Activated T-helper 1 cell treated with anti-CD3 and anti-CD28 coated beads, Interleukin-2, amount 50 U/mL, for 16 hours (primary cell): ENCODE results near the gene VWA5A.
A peak's percentile ranks its signal among the peaks of the same experiment; 100 is the strongest.

Experiments used
- DNase-seq, 2 donors: peaks; one replicate each; pipeline ENCODE4 v3.0.0-alpha.2; 2020; ENCODE audit warnings: low read depth in 1 of 2, low spot score in 1 of 2

The VWA5A gene

GRCh38 chr11:124114942-124115781 is at the start of gene VWA5A:
Gene VWA5A, plus strand, starts transcription at chr11:124115450. Its CDS starts 2,062 bp downstream, at chr11:124117512.
- DNase-seq = peak; percentile 23 to 51

- DNase-seq = no peak
Observed at GRCh38 chr11:124068601-124069110, 46.6 kb upstream of the VWA5A start.

GRCh38 chr11:124069429-124070401 is 45.5 kb upstream of the VWA5A start:
- DNase-seq = no peak

GRCh38 chr11:124070915-124071622 is 44.2 kb upstream of the VWA5A start:
- DNase-seq = peak; percentile 34 to 45

- DNase-seq = no peak
Observed at GRCh38 chr11:124071623-124071948, 43.7 kb upstream of the VWA5A start.

GRCh38 chr11:124072147-124072546 is 43.1 kb upstream of the VWA5A start:
- no peak for DNase-seq

- DNase-seq = no peak
Observed at GRCh38 chr11:124074554-124074953, 40.7 kb upstream of the VWA5A start.

- DNase-seq = no peak
Observed at GRCh38 chr11:124075492-124075840, 39.8 kb upstream of the VWA5A start.

- DNase-seq = no peak
Observed at GRCh38 chr11:124075841-124076651, 39.2 kb upstream of the VWA5A start.

- DNase-seq = no peak
Observed at GRCh38 chr11:124077266-124077665, 38.0 kb upstream of the VWA5A start.

- DNase-seq = no peak
Observed at GRCh38 chr11:124078591-124078990, 36.7 kb upstream of the VWA5A start.

- DNase-seq = no peak
Observed at GRCh38 chr11:124079631-124080326, 35.5 kb upstream of the VWA5A start.

GRCh38 chr11:124080327-124081001 is 34.8 kb upstream of the VWA5A start:
- DNase-seq = no peak

GRCh38 chr11:124081483-124081882 is 33.8 kb upstream of the VWA5A start:
- no peak for DNase-seq

- DNase-seq = no peak
Observed at GRCh38 chr11:124082371-124082770, 32.9 kb upstream of the VWA5A start.

- DNase-seq = no peak
Observed at GRCh38 chr11:124085583-124085982, 29.7 kb upstream of the VWA5A start.

GRCh38 chr11:124085997-124086846 is 29.0 kb upstream of the VWA5A start:
- DNase-seq = no peak

GRCh38 chr11:124090996-124091395 is 24.3 kb upstream of the VWA5A start:
- no peak for DNase-seq
